OCI-LY1 (cell line): ENCODE data around the gene PRAF2.

ENCODE experiments used
- EZH2 ChIP-seq: fragments of 200-600 bp; sonication (generic), shearing (Covaris generic); IDR thresholded peaks from 2 replicates; pipeline ENCODE4 v1.8.0; 2017; ENCODE audit warnings: borderline replicate concordance, mixed run types, mild to moderate bottlenecking, antibody characterized with exemption, low read length, moderate library complexity, mixed read lengths
- TF ChIP-seq, protein P1 (sequence below): fragments of 200-600 bp; sonication (generic), shearing (Covaris generic); IDR thresholded peaks from 2 replicates; pipeline ENCODE4 v1.5.1; 2017; ENCODE audit warnings: mild to moderate bottlenecking, antibody characterized with exemption, low read length, moderate library complexity, mixed read lengths

DNA sequence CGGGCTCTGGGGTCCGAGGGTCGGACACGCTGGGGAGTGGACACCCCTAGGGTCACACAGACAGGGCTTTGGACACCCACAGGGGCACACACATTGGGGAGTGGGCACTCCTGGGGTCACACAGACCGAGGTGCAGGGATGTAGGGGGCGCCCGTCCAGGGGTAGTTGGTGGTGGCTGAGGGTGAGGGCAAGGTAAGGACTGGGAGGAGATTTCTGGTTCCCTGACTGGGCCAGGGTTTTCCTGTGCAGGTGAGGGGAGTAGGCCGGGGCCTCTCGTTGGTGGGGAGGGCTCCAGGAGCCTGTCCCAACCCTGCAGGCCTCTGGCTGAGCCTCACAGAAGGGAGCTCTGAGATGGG, 27.8 kb upstream of the PRAF2 start:
- TF ChIP-seq, protein P1, sequence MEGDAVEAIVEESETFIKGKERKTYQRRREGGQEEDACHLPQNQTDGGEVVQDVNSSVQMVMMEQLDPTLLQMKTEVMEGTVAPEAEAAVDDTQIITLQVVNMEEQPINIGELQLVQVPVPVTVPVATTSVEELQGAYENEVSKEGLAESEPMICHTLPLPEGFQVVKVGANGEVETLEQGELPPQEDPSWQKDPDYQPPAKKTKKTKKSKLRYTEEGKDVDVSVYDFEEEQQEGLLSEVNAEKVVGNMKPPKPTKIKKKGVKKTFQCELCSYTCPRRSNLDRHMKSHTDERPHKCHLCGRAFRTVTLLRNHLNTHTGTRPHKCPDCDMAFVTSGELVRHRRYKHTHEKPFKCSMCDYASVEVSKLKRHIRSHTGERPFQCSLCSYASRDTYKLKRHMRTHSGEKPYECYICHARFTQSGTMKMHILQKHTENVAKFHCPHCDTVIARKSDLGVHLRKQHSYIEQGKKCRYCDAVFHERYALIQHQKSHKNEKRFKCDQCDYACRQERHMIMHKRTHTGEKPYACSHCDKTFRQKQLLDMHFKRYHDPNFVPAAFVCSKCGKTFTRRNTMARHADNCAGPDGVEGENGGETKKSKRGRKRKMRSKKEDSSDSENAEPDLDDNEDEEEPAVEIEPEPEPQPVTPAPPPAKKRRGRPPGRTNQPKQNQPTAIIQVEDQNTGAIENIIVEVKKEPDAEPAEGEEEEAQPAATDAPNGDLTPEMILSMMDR = peak; percentile 53
- no peak for TF ChIP-seq EZH2
